ENCODE data around the gene TPST1. TPM values are rescaled to one million over a fixed set of nuclear protein-coding genes. Genes with fewer than 3 reads are reported as not detected.

The TPST1 gene
- total RNA-seq, 4 donors from 2014 or later, result 24.5 to 60.4 (median 28.2) TPM

DNA sequence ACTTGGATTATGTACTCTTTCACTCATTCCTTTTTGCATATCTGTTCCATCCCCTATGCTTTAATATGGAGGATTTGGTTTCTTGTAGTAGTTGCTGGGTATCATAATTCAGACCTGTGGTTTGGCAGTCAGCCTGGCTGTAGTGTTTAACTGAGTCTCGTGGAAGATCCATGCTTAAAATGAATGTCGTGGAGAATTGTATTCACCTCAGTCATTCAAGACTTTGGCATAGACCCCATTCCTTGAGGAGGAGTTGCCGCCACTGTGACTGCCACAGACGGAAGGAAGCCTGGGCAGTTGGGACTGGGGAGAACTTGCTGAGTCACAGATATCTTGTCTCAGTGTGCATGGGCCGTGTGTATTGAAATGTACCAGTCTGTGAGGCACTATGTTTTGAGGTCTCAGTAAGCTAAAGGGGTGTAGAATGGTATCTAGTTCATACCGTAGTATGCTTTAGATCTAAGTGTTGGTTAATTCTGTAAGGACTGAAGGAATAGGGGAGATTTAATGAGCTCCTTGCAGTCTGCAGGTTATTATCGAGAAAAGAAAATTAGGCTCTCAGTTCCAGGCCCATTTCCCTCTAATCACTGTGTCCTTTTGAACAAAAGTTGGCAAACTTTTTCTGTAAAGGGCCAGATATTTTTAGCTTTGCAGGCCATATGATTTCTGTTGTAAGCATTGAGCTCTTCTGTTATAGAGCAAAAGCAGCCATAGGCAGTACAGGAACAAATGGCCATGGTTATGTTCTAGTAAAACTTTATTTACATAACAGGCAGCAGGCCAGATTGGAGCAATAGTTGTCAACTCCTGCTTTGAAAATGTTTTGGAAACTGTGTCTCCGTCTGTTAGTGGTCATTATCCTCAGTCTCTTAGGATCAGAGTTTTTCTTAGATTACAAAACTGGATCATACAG, 76.8 kb downstream of the TPST1 start:
- TF ChIP-seq POLR2A (IDR thresholded peaks at IDR 0.05), result no peak
- TF ChIP-seq, protein P1, sequence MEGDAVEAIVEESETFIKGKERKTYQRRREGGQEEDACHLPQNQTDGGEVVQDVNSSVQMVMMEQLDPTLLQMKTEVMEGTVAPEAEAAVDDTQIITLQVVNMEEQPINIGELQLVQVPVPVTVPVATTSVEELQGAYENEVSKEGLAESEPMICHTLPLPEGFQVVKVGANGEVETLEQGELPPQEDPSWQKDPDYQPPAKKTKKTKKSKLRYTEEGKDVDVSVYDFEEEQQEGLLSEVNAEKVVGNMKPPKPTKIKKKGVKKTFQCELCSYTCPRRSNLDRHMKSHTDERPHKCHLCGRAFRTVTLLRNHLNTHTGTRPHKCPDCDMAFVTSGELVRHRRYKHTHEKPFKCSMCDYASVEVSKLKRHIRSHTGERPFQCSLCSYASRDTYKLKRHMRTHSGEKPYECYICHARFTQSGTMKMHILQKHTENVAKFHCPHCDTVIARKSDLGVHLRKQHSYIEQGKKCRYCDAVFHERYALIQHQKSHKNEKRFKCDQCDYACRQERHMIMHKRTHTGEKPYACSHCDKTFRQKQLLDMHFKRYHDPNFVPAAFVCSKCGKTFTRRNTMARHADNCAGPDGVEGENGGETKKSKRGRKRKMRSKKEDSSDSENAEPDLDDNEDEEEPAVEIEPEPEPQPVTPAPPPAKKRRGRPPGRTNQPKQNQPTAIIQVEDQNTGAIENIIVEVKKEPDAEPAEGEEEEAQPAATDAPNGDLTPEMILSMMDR (IDR thresholded peaks at IDR 0.05), result peak in 1 of 6 experiments; percentile 4
- H3K4me3 ChIP-seq (replicated peaks in 1 of 3), result no peak overlapping the region
- H3K36me3 ChIP-seq, result no peaks in the 10 kb centered on the region
- peaks cover 27 to 30% of the 10 kb centered on the region in 2 donors for H3K4me1 ChIP-seq
- no peaks in the 10 kb centered on the region for H3K9me3 ChIP-seq
- H3K27ac ChIP-seq, result peak overlapping the region; percentile 71 to 74 (median 72)
- intact Hi-C loops (cut with DNase I), result no loop called here
- peak; percentile 29 to 36 for DNase-seq
- WGBS, 2 donors, result 39 to 41% methylated on average over 8 of the region's 8 CpGs
- H3K27me3 ChIP-seq, result no peaks in the 10 kb centered on the region

DNA sequence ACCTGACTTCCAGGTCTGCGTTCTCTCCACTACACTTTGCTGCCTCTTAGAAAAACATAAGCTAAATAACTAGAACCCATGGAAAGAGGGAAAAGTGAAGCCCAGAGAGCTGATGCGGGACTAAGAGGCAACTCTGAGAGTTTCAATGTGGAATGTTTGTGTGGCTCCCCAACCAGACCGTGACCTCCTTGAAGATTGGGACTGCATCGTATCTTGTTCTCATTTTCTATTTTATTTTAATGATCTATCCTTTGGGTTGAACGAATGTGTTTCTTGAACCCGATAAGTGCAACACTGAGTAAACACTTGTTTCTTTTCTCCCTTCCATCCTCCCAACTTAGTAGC, 77.4 kb downstream of the TPST1 start:
- Histone ChIP-seq H3K4me3 (replicated peaks in 1 of 3) (no peak overlapping the region), H3K27ac (peak overlapping the region; percentile 71 to 74 (median 72)), H3K9me3 (no peaks in the 10 kb centered on the region), H3K27me3 (no peaks in the 10 kb centered on the region), H3K4me1 (peaks cover 27 to 30% of the 10 kb centered on the region in 2 donors), H3K36me3 (no peaks in the 10 kb centered on the region)
- intact Hi-C loops (cut with DNase I), result no loop called here
- DNase-seq, result peak; percentile 69 to 73
- 32 to 49% methylated on average over 6 of the region's 6 CpGs for WGBS, 2 donors
- TF ChIP-seq, protein P1 (IDR thresholded peaks at IDR 0.05), result no peak
- no peak for TF ChIP-seq POLR2A (IDR thresholded peaks at IDR 0.05)

DNA sequence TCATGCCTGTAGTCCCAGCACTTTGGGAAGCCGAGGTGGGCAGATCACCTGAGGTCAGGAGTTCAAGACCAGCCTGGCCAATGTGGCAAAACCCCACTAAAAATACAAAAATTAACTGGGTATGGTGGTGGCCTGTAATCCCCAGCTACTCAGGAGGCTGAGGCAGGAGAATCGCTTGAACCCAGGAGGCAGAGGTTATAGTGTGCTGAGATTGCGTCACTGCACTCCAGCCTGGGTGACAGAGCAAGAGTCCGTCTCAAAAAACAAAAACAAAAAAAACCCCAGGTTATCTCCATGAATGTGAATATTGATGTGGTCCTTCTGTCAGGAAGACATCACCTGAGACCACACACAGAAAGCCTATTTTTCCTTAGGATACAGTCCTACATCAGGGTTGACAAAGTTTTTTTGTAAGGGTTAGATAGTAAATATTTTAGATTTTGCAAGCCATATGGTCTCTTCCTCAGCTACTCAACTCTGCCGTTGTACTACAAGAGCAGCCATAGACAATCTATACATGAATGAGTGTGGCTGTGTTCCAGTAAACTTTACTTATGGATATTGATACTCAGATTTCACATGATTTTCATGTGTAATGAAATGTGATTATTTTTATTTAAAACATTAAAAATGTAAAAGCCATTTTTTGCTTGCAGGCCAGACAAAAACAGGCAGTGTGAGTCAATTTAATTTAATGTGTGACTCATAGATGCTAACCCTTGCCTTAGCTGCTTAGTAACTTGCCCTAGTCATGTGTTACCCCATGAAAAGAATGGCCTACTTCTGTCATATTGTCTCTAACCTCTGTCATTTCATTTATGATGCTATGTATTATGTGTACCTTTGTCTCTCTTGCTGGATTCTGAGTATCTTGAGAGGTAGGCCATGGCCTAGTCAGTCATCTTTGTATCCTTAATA, 78.1 kb downstream of the TPST1 start:
- DNase-seq, result no peak
- Histone ChIP-seq H3K4me1 (peaks cover 27 to 30% of the 10 kb centered on the region in 2 donors), H3K27ac (peak overlapping the region; percentile 71 to 74 (median 72)), H3K4me3 (replicated peaks in 1 of 3) (no peak overlapping the region), H3K27me3 (no peaks in the 10 kb centered on the region), H3K36me3 (no peaks in the 10 kb centered on the region), H3K9me3 (no peaks in the 10 kb centered on the region)
- TF ChIP-seq, protein P1 (IDR thresholded peaks at IDR 0.05), result no peak
- TF ChIP-seq POLR2A (IDR thresholded peaks at IDR 0.05), result no peak
- 73 to 79% methylated on average over 5 of the region's 5 CpGs for WGBS, 2 donors
- intact Hi-C loops (cut with DNase I), result no loop called here

DNA sequence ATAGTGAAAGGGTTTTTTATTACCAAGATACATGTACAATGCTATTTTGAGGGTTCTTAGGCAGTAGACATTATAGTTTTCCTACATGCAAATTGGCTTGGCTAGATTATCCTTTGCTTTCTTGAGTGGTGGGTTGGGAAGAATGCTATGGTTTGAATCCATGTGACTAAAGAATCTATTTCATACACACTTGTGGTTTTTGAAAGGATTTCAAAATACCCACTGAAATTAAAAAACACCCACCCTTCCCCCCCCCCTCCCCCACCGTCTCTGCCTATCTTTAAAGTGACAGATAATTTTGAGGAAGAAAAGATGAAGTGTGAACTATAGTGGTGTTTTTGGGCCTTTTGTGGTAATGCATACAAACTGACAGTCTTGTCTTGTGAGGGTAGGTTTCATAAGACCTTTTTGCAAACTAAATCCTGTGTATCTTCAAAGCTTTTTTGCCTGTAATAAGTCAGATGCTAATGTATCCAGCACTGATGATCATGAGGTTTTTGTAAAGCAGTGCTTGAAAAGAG, 90.9 kb downstream of the TPST1 start:
- Histone ChIP-seq H3K27ac (no peak overlapping the region), H3K4me3 (replicated peaks in 1 of 3) (no peak overlapping the region), H3K9me3 (no peaks in the 10 kb centered on the region), H3K36me3 (no peaks in the 10 kb centered on the region), H3K4me1 (peaks cover 2% of the 10 kb centered on the region in 2 donors), H3K27me3 (no peaks in the 10 kb centered on the region)
- no peak for DNase-seq
- no peak for TF ChIP-seq POLR2A (IDR thresholded peaks at IDR 0.05)
- TF ChIP-seq, protein P1 (IDR thresholded peaks at IDR 0.05), result no peak
- intact Hi-C loops (cut with DNase I), result no loop called here
- 75 to 79% methylated on average over 1 of the region's 1 CpG for WGBS, 2 donors

Data from thyroid gland (tissue), 4 donors.